ENCODE results near the gene SCRN2. TPM values are rescaled to one million over a fixed set of nuclear protein-coding genes. Genes with fewer than 3 reads are reported as not detected.

SCRN2 gene
- total and polyA plus RNA-seq, 2 of the 8 experiments (the other 6 are each of a cell fraction or from before 2014, with no cell fraction given), result 24.4 to 42.3 TPM

GRCh38 chr17:47862621-47863440 lies 21.8 kb upstream of the SCRN2 start:
- H3K23me2 ChIP-seq (ENCODE audit: low read depth, low read length), result no peaks in the 10 kb centered on the region
- H3K23ac ChIP-seq (ENCODE audit: insufficient read length), result no peak overlapping the region
- no peak overlapping the region for H4K5ac ChIP-seq (ENCODE audit: insufficient read length, low read depth, low read length)
- no peak for DNase-seq (ENCODE audit: low read depth in 1 of 2, low spot score in 2 of 2)
- H3K9ac ChIP-seq (replicated peaks in 1 of 4; ENCODE audit: extremely low read depth in 1 of 4, low read depth in 3 of 4, low read length in 3 of 4), result no peak overlapping the region
- no peak overlapping the region for H2BK120ac ChIP-seq (replicated peaks; ENCODE audit: low read depth, low read length)
- H4K8ac ChIP-seq (ENCODE audit: extremely low read depth, insufficient read depth, low read length), result no peak overlapping the region
- H2BK20ac ChIP-seq (ENCODE audit: low read length), result no peak overlapping the region
- ChIA-PET CTCF (ENCODE audit: partially characterized antibody) (interaction anchor here (1.1 to 33.0 kb wide), 4 partner anchors 11 to 24 kb away, joined by 3 to 1206 read pairs (median 189); partner anchors contain the start of genes SCRN2, SP2 and SP6), POLR2A (ENCODE audit: partially characterized antibody) (interaction anchor here (1.1 to 3.0 kb wide), 6 partner anchors 9 to 37 kb away, joined by 3 to 10 read pairs (median 4); no protein-coding TSS in a partner anchor)
- H3K18ac ChIP-seq (ENCODE audit: extremely low read depth, low read length), result no peak overlapping the region
- H3K56ac ChIP-seq (replicated peaks; ENCODE audit: insufficient read length, low read depth, low read length), result no peak overlapping the region
- H2AFZ ChIP-seq (ENCODE audit: low read length), result no peak overlapping the region
- H3K9me3 ChIP-seq (ENCODE audit: insufficient read depth in 2 of 2, low read depth in 1 of 2, low read length in 1 of 2), result no peaks in the 10 kb centered on the region
- no peak overlapping the region for H3K4me2 ChIP-seq (ENCODE audit: insufficient read depth in 1 of 2, low read depth in 2 of 2, low read length in 2 of 2)
- WGBS, 2 experiments (ENCODE audit: extremely low coverage in 1 of 2, insufficient coverage in 1 of 2, insufficient read length in 1 of 2, insufficient replicate concordance in 2 of 2, low coverage in 1 of 2, low lambda C conversion rate in 2 of 2, missing lambda C conversion rate in 1 of 2), result 86% methylated on average over 7 of the region's 7 CpGs; no CpG with 5 or more reads in 1 of the 2 experiments
- no peak overlapping the region for H2AK5ac ChIP-seq (ENCODE audit: low read depth, low read length)
- no peak overlapping the region for H2BK12ac ChIP-seq (ENCODE audit: low read depth, low read length)
- no peak overlapping the region for H3K4ac ChIP-seq (replicated peaks; ENCODE audit: insufficient read length, low read depth, low read length)
- no peak overlapping the region for H3K4me3 ChIP-seq (ENCODE audit: extremely low read depth in 1 of 4, insufficient read depth in 2 of 4, low read depth in 3 of 4, low read length in 4 of 4)
- H4K20me1 ChIP-seq (replicated peaks in 1 of 2; ENCODE audit: control insufficient read depth in 1 of 2, insufficient read depth in 2 of 2, low read length in 2 of 2), result no peaks in the 10 kb centered on the region
- H3K27ac ChIP-seq (ENCODE audit: low read depth, low read length), result no peak overlapping the region
- no peaks in the 10 kb centered on the region for H3K79me2 ChIP-seq (ENCODE audit: control insufficient read depth in 1 of 2, insufficient read depth in 2 of 2, low read length in 2 of 2)
- H3K27me3 ChIP-seq (replicated peaks in 1 of 4; ENCODE audit: control insufficient read depth in 3 of 4, extremely low read depth in 1 of 4, insufficient read depth in 3 of 4, low read length in 3 of 4), result peaks cover 0 to 2% (median under 1%) of the 10 kb centered on the region in 4 experiments; a peak in 4 of 7 replicates
- H3K14ac ChIP-seq (ENCODE audit: insufficient read length), result no peak overlapping the region
- H3K79me1 ChIP-seq (ENCODE audit: low read depth, low read length), result no peaks in the 10 kb centered on the region
- H3K36me3 ChIP-seq (ENCODE audit: control insufficient read depth in 2 of 4, insufficient read depth in 4 of 4, low read length in 3 of 4), result no peaks in the 10 kb centered on the region
- no peak overlapping the region for H2BK15ac ChIP-seq (ENCODE audit: low read length)
- H2BK5ac ChIP-seq (ENCODE audit: low read depth, low read length), result no peak overlapping the region
- H3K4me1 ChIP-seq (replicated peaks in 1 of 4; ENCODE audit: control insufficient read depth in 3 of 4, insufficient read depth in 4 of 4, low read length in 3 of 4), result peaks cover 0 to 4% (median 0%) of the 10 kb centered on the region in 4 experiments; a peak in 1 of 7 replicates
- no peak overlapping the region for H4K91ac ChIP-seq (replicated peaks; ENCODE audit: insufficient read length, low read length)
- FAIRE-seq, result no peak
- no peak for TF ChIP-seq CEBPB (IDR thresholded peaks at IDR 0.05; ENCODE audit: low read depth, low read length)

Measured in H1 (cell line).